B cell (primary cell): ENCODE measurements around the gene SPTY2D1.

Experiments used
- CTCF ChIP-seq: fragments of 200-600 bp; IDR thresholded peaks from one replicate; pipeline ENCODE4 v1.8.0; 2022; ENCODE audit warnings: antibody characterized with exemption, mild to moderate bottlenecking
- EZH2 ChIP-seq: IDR thresholded peaks from 2 replicates; pipeline ENCODE4 v1.6.1; 2012; ENCODE audit warnings: borderline replicate concordance, low read depth, mild to moderate bottlenecking, moderate library complexity, low read length; ENCODE audit not compliant: insufficient read depth, poor library complexity, severe bottlenecking

GRCh38 chr11:18588297-18589252 is 45.6 kb downstream of the SPTY2D1 start, which contains the start of gene UEVLD:
- TF ChIP-seq CTCF (no peak), EZH2 (no peak)
